Measurements from ENCODE around the gene SGPL1. TPM values are rescaled to one million over a fixed set of nuclear protein-coding genes. Genes with fewer than 3 reads are reported as not detected.

SGPL1 gene
- total RNA-seq, 1 experiment from 2014 or later: 52.6 TPM

DNA sequence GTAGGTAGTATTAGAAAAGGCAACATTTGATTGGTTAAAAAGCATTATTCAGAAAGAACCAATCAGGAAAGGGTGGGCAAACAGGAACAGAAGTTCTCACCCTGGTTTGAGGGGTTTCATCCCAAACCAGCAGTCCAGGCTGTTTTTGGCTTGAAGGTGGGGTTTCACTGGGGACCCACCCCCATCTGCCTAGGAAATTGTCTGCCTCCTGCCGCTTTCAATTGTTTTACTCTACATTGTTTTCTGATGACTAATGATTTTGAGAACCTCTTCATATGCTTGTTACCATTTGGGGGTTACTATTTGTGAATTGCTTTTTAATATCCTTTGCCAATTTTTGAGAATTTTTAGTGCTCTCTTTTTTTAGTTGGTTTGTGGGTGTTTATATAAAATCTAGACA is 75.9 kb downstream of the SGPL1 start:
- Histone ChIP-seq H3K9ac (ENCODE audit: extremely low read depth, insufficient read length, low read length) (no peak overlapping the region), H3K23ac (ENCODE audit: insufficient read length, low read depth, low read length) (no peak overlapping the region), H3T11ph (ENCODE audit: low read length) (no peak overlapping the region), H3K9me3 (ENCODE audit: control insufficient read depth, low read depth, low read length) (no peaks in the 10 kb centered on the region), H4K91ac (ENCODE audit: insufficient read length, low read depth, low read length) (no peak overlapping the region), H2BK120ac (ENCODE audit: low read depth, low read length, poor library complexity, severe bottlenecking) (no peak overlapping the region), H2BK5ac (ENCODE audit: insufficient read length, low read length) (no peak overlapping the region), H3K56ac (ENCODE audit: insufficient read length, low read depth, low read length) (no peak overlapping the region), H3K4me2 (ENCODE audit: insufficient read depth, insufficient read length, low read length) (no peak overlapping the region), H3K4me1 (ENCODE audit: insufficient read depth, low read length) (peaks cover 20% of the 10 kb centered on the region; the same call in 1 of the 2 replicates), H3K4ac (ENCODE audit: low read depth, low read length) (no peak overlapping the region), H2AFZ (ENCODE audit: low read length) (no peak overlapping the region), H2BK20ac (ENCODE audit: low read depth, low read length, poor library complexity, severe bottlenecking) (no peak overlapping the region), H3K27ac (ENCODE audit: insufficient read length, low read depth, low read length) (no peak overlapping the region), H4K20me1 (ENCODE audit: control insufficient read depth, insufficient read depth, insufficient read length) (no peaks in the 10 kb centered on the region), H3K79me1 (ENCODE audit: insufficient read depth, low read depth, low read length, poor library complexity, severe bottlenecking) (no peaks in the 10 kb centered on the region), H2BK15ac (ENCODE audit: low read depth, low read length) (no peak overlapping the region), H3K14ac (ENCODE audit: insufficient read depth, low read length) (no peak overlapping the region), H3K23me2 (ENCODE audit: insufficient read length, low read depth, low read length, poor library complexity, severe bottlenecking) (peaks cover 4% of the 10 kb centered on the region), H2AK5ac (ENCODE audit: insufficient read length, low read length) (no peak overlapping the region), H3K79me2 (ENCODE audit: insufficient read depth, low read length) (no peaks in the 10 kb centered on the region), H4K5ac (ENCODE audit: insufficient read length, low read depth, low read length) (no peak overlapping the region), H2BK12ac (ENCODE audit: insufficient read length, low read depth, low read length) (no peak overlapping the region), H3K27me3 (ENCODE audit: insufficient read depth, low read length) (no peaks in the 10 kb centered on the region), H3K18ac (ENCODE audit: insufficient read length, low read depth, low read length) (no peak overlapping the region), H4K8ac (replicated peaks; ENCODE audit: insufficient read length, low read depth, low read length) (no peak overlapping the region)
- Mint-ChIP-seq H3K27me3 (ENCODE audit: low read depth) (peaks cover 2% of the 10 kb centered on the region; the same call in 1 of the 2 replicates), H3K36me3 (ENCODE audit: insufficient read depth in 1 of 3, low read depth in 3 of 3) (peaks cover 0 to 5% (median 0%) of the 10 kb centered on the region in 3 experiments; a peak in 2 of 7 replicates), H3K27ac (no peak overlapping the region), H3K9me3 (peaks cover 0 to 3% of the 10 kb centered on the region in 2 experiments; a peak in 2 of 5 replicates), H3K4me3 (no peak overlapping the region), H3K4me1 (peaks cover 48 to 49% of the 10 kb centered on the region in 2 experiments)
- DNase-seq: no peak
- WGBS (ENCODE audit: extremely low coverage, insufficient read length, low lambda C conversion rate): no CpG with 5 or more reads among the region's 1 CpG
- TF ChIP-seq, protein P1, sequence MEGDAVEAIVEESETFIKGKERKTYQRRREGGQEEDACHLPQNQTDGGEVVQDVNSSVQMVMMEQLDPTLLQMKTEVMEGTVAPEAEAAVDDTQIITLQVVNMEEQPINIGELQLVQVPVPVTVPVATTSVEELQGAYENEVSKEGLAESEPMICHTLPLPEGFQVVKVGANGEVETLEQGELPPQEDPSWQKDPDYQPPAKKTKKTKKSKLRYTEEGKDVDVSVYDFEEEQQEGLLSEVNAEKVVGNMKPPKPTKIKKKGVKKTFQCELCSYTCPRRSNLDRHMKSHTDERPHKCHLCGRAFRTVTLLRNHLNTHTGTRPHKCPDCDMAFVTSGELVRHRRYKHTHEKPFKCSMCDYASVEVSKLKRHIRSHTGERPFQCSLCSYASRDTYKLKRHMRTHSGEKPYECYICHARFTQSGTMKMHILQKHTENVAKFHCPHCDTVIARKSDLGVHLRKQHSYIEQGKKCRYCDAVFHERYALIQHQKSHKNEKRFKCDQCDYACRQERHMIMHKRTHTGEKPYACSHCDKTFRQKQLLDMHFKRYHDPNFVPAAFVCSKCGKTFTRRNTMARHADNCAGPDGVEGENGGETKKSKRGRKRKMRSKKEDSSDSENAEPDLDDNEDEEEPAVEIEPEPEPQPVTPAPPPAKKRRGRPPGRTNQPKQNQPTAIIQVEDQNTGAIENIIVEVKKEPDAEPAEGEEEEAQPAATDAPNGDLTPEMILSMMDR (conservative IDR thresholded peaks at IDR 0.05): no peak
